H1 (cell line): Measurements from ENCODE around the gene CHAD. TPM values are rescaled to one million over a fixed set of nuclear protein-coding genes. Genes with fewer than 3 reads are reported as not detected.

Experiments used
- CTCF ChIA-PET: fragments of 300-600 bp; sonication (Branson Sonifier 250); formaldehyde crosslinking; loops from one replicate; lab custom pipeline; 2021; ENCODE audit not compliant: partially characterized antibody; lab: Charles Lee
- POLR2A ChIA-PET: fragments of 300-600 bp; sonication (Branson Sonifier 250); formaldehyde crosslinking; loops from one replicate; lab custom pipeline; 2021; ENCODE audit warnings: inconsistent platforms; ENCODE audit not compliant: partially characterized antibody; lab: Charles Lee
- DNase-seq, 2 experiments: peaks; one replicate each; pipeline versions ENCODE4 v3.0.0 to v3.0.0-alpha.2; 2010 to 2022; ENCODE audit warnings: low spot score in 2 of 2, low read depth in 1 of 2, mixed read lengths in 1 of 2
- FAIRE-seq: peaks from 2 replicates; lab custom pipeline; 2011; peaks lifted over from hg19 to GRCh38; lab: Jason Lieb, UNC
- H2AFZ ChIP-seq: 2 replicates; pipeline ENCODE4 v1.8.1; 2012; ENCODE audit warnings: low read length, inconsistent platforms
- H2AK5ac ChIP-seq: 2 replicates; pipeline ENCODE4 v1.6.1; 2013; ENCODE audit warnings: low read depth, low read length
- H2BK120ac ChIP-seq: replicated peaks from 2 replicates; pipeline ENCODE3; 2013; ENCODE audit warnings: low read depth, low read length, inconsistent platforms
- H2BK12ac ChIP-seq: 2 replicates; pipeline ENCODE4 v1.6.1; 2013; ENCODE audit warnings: low read depth, low read length
- H2BK15ac ChIP-seq: 2 replicates; pipeline ENCODE4 v1.6.1; 2013; ENCODE audit warnings: low read length
- H2BK20ac ChIP-seq: 2 replicates; pipeline ENCODE4 v1.6.1; 2013; ENCODE audit warnings: low read length
- H2BK5ac ChIP-seq: 2 replicates; pipeline ENCODE4 v1.6.1; 2013; ENCODE audit warnings: low read depth, low read length
- H3K14ac ChIP-seq: 2 replicates; pipeline ENCODE4 v1.6.1; 2013; ENCODE audit warnings: inconsistent platforms; ENCODE audit not compliant: insufficient read length
- H3K18ac ChIP-seq: 2 replicates; pipeline ENCODE4 v1.6.1; 2013; ENCODE audit warnings: low read length; ENCODE audit errors: extremely low read depth
- H3K23ac ChIP-seq: 2 replicates; pipeline ENCODE4 v1.6.1; 2013; ENCODE audit warnings: inconsistent platforms; ENCODE audit not compliant: insufficient read length
- H3K23me2 ChIP-seq: 2 replicates; pipeline ENCODE4 v1.6.1; 2013; ENCODE audit warnings: low read depth, low read length
- H3K27ac ChIP-seq: 2 replicates; pipeline ENCODE4 v1.6.1; 2011; ENCODE audit warnings: low read depth, low read length, inconsistent platforms
- H3K27me3 ChIP-seq, 4 experiments: replicated peaks in 1 of 4; 1 replicate in 1 of 4; 2 replicates in 3 of 4; pipeline versions ENCODE4 v1.6.1 to v1.8.1; 2011 to 2013; ENCODE audit warnings: low read length in 3 of 4, mild to moderate bottlenecking in 3 of 4, inconsistent platforms in 2 of 4, mixed read lengths in 2 of 4, moderate library complexity in 1 of 4; ENCODE audit not compliant: control insufficient read depth in 3 of 4, insufficient read depth in 3 of 4; ENCODE audit errors: extremely low read depth in 1 of 4
- H3K36me3 ChIP-seq, 4 experiments: 2 replicates each; pipeline versions ENCODE4 v1.6.1 to v1.8.1; 2011 to 2013; ENCODE audit warnings: mild to moderate bottlenecking in 4 of 4, low read length in 3 of 4, moderate library complexity in 2 of 4, control low read depth in 1 of 4, inconsistent platforms in 1 of 4; ENCODE audit not compliant: insufficient read depth in 4 of 4, control insufficient read depth in 2 of 4
- H3K4ac ChIP-seq: replicated peaks from 2 replicates; pipeline ENCODE3; 2013; ENCODE audit warnings: low read length, low read depth, mixed read lengths, inconsistent platforms; ENCODE audit not compliant: insufficient read length
- H3K4me1 ChIP-seq, 4 experiments: replicated peaks in 1 of 4; 1 replicate in 1 of 4; 2 replicates in 3 of 4; pipeline versions ENCODE4 v1.6.1 to v1.8.1; 2011 to 2013; ENCODE audit warnings: low read length in 3 of 4, inconsistent platforms in 2 of 4, mixed read lengths in 1 of 4; ENCODE audit not compliant: insufficient read depth in 4 of 4, control insufficient read depth in 3 of 4
- H3K4me2 ChIP-seq, 2 experiments: 2 replicates each; pipeline versions ENCODE4 v1.6.1 to v1.8.1; 2011 to 2013; ENCODE audit warnings: low read depth in 2 of 2, low read length in 2 of 2, control low read depth in 1 of 2, inconsistent platforms in 1 of 2, mild to moderate bottlenecking in 1 of 2; ENCODE audit not compliant: insufficient read depth in 1 of 2
- H3K4me3 ChIP-seq, 4 experiments: fragments of 200-600, 300-600 bp in 1 of 4; sonication (generic), shearing (Covaris generic), sonication (Bioruptor Twin) in 1 of 4; 2 replicates each; pipeline versions ENCODE4 v1.5.1 to v1.8.1; 2011 to 2016; ENCODE audit warnings: low read length in 4 of 4, low read depth in 3 of 4, control low read depth in 2 of 4, inconsistent platforms in 2 of 4, mild to moderate bottlenecking in 2 of 4, mixed read lengths in 1 of 4, moderate library complexity in 1 of 4; ENCODE audit not compliant: insufficient read depth in 2 of 4; ENCODE audit errors: extremely low read depth in 1 of 4
- H3K56ac ChIP-seq: replicated peaks from 2 replicates; pipeline ENCODE3; 2013; ENCODE audit warnings: low read depth, mild to moderate bottlenecking, mixed read lengths, low read length, inconsistent platforms; ENCODE audit not compliant: insufficient read length
- H3K79me1 ChIP-seq: 2 replicates; pipeline ENCODE4 v1.6.1; 2013; ENCODE audit warnings: low read depth, low read length, control low read depth
- H3K79me2 ChIP-seq, 2 experiments: 2 replicates each; pipeline versions ENCODE4 v1.6.1 to v1.8.1; 2012 to 2013; ENCODE audit warnings: low read length in 2 of 2, mild to moderate bottlenecking in 2 of 2, inconsistent platforms in 1 of 2; ENCODE audit not compliant: insufficient read depth in 2 of 2, control insufficient read depth in 1 of 2
- H3K9ac ChIP-seq, 4 experiments: replicated peaks in 1 of 4; 1 replicate in 1 of 4; 2 replicates in 3 of 4; pipeline versions ENCODE4 v1.6.1 to v1.8.1; 2011 to 2013; ENCODE audit warnings: low read depth in 3 of 4, low read length in 3 of 4, control low read depth in 2 of 4, mild to moderate bottlenecking in 2 of 4, moderate library complexity in 2 of 4, inconsistent platforms in 1 of 4; ENCODE audit errors: extremely low read depth in 1 of 4
- H3K9me3 ChIP-seq, 2 experiments: 2 replicates each; pipeline versions ENCODE4 v1.6.1 to v1.8.1; 2012 to 2013; ENCODE audit warnings: mild to moderate bottlenecking in 2 of 2, moderate library complexity in 2 of 2, control low read depth in 1 of 2, inconsistent platforms in 1 of 2, low read depth in 1 of 2, low read length in 1 of 2, mixed read lengths in 1 of 2; ENCODE audit not compliant: insufficient read depth in 2 of 2
- H4K20me1 ChIP-seq, 2 experiments: replicated peaks in 1 of 2; 2 replicates each; pipeline versions ENCODE3 to v1.8.1; 2011 to 2013; ENCODE audit warnings: inconsistent platforms in 2 of 2, low read length in 2 of 2, mild to moderate bottlenecking in 1 of 2; ENCODE audit not compliant: insufficient read depth in 2 of 2, control insufficient read depth in 1 of 2
- H4K5ac ChIP-seq: 2 replicates; pipeline ENCODE4 v1.6.1; 2013; ENCODE audit warnings: low read length, low read depth, mixed read lengths, inconsistent platforms; ENCODE audit not compliant: insufficient read length
- H4K8ac ChIP-seq: 2 replicates; pipeline ENCODE4 v1.8.0; 2013; ENCODE audit warnings: mild to moderate bottlenecking, moderate library complexity, low read length, inconsistent platforms; ENCODE audit not compliant: insufficient read depth; ENCODE audit errors: extremely low read depth
- H4K91ac ChIP-seq: replicated peaks from 2 replicates; pipeline ENCODE3; 2013; ENCODE audit warnings: low read length, mixed read lengths, inconsistent platforms; ENCODE audit not compliant: insufficient read length
- BCL11A ChIP-seq, 2 experiments: IDR thresholded peaks; one replicate each; pipeline ENCODE4 v1.6.1; 2011; ENCODE audit warnings: low read depth in 2 of 2, low read length in 2 of 2, mild to moderate bottlenecking in 2 of 2
- HDAC2 ChIP-seq, 2 experiments: fragments of 300-600 bp in 1 of 2; sonication (generic) in 1 of 2; IDR thresholded peaks; 2 replicates each; pipeline ENCODE4 v1.6.1; 2011 to 2012; ENCODE audit warnings: low read depth in 2 of 2, low read length in 2 of 2, mild to moderate bottlenecking in 2 of 2, moderate library complexity in 2 of 2, borderline replicate concordance in 1 of 2, inconsistent platforms in 1 of 2
- KDM5A ChIP-seq: fragments of 200-600 bp; IDR thresholded peaks from 2 replicates; pipeline ENCODE4 v1.7.1; 2012; ENCODE audit warnings: mild to moderate bottlenecking, low read length, inconsistent platforms, mixed read lengths
- PHF8 ChIP-seq: fragments of 200-600 bp; sonication (generic); conservative IDR thresholded peaks from 2 replicates; pipeline ENCODE4 v1.7.1; 2012; ENCODE audit warnings: low read depth, mild to moderate bottlenecking, inconsistent platforms, low read length, moderate library complexity
- SP2 ChIP-seq: IDR thresholded peaks from 2 replicates; pipeline ENCODE4 v1.6.1; 2012; ENCODE audit warnings: mild to moderate bottlenecking, low read length, inconsistent platforms
- SUZ12 ChIP-seq: fragments of 200-600 bp; sonication (generic); IDR thresholded peaks from 2 replicates; pipeline ENCODE4 v1.6.1; 2012; ENCODE audit warnings: mild to moderate bottlenecking, inconsistent platforms, low read length, moderate library complexity, mixed read lengths
- TAF1 ChIP-seq: IDR thresholded peaks from 2 replicates; pipeline ENCODE4 v1.6.1; 2011; ENCODE audit warnings: mild to moderate bottlenecking, low read depth, low read length
- TCF12 ChIP-seq: IDR thresholded peaks from 2 replicates; pipeline ENCODE4 v1.6.1; 2011; ENCODE audit warnings: low read depth, mild to moderate bottlenecking, low read length
- USF2 ChIP-seq: IDR thresholded peaks from 2 replicates; pipeline ENCODE4 v1.6.1; 2011; ENCODE audit warnings: low read length, improper control_type of control experiment
- WGBS, 2 experiments: shearing (Covaris generic) in 1 of 2; methylation state at CpG; one replicate each; pipeline versions ENCODE4 v1.1.6 to v1.1.7; 2013 to 2015; ENCODE audit warnings: low lambda C conversion rate in 2 of 2, mixed read lengths in 2 of 2, inconsistent platforms in 1 of 2, low coverage in 1 of 2, missing lambda C conversion rate in 1 of 2; ENCODE audit not compliant: insufficient replicate concordance in 2 of 2, insufficient coverage in 1 of 2, insufficient read length in 1 of 2; ENCODE audit errors: extremely low coverage in 1 of 2, missing lambda C conversion rate in 1 of 2; 5-methylcytosine and 5-hydroxymethylcytosine counted together
- polyA plus RNA-seq, 7 experiments: library from polyadenylated mRNA; depleted of rRNA in 3 of 7; stranded (reverse) in 5 of 7; unstranded in 2 of 7; fragments of >200 nt in 5 of 7; fragments of 200-250 nt in 2 of 7; gene quantifications; 1 replicate in 5 of 7; 2 replicates in 1 of 7; 4 replicates in 1 of 7; pipeline versions ENCODE4 v1.2.1 to v1.2.3, GENCODE V29; 2011 to 2013; ENCODE audit warnings: missing spikeins in 2 of 7, mixed read lengths in 2 of 7
- total RNA-seq: library from RNA; stranded (reverse); fragmentation: NEBNext Ultra II Directional; extraction: Animal tissue kit (Norgen Biotek cat#: 25700); gene quantifications from 2 replicates; pipeline ENCODE4 v1.2.1, GENCODE V29; 2021

Gene CHAD
- total and polyA plus RNA-seq, 2 of the 8 experiments (the other 6 are each of a cell fraction or from before 2014, with no cell fraction given) = 0.03 TPM; not detected in 1

- Histone ChIP-seq H4K91ac (no peak overlapping the region), H3K23me2 (peaks cover 11% of the 10 kb centered on the region; the same call in 1 of the 2 replicates), H2AK5ac (no peak overlapping the region), H3K18ac (no peak overlapping the region), H2BK20ac (no peak overlapping the region), H2BK12ac (no peak overlapping the region), H3K79me2 (no peaks in the 10 kb centered on the region), H4K5ac (no peak overlapping the region), H4K8ac (no peak overlapping the region), H2BK5ac (no peak overlapping the region), H2AFZ (no peak overlapping the region), H3K9ac (no peak overlapping the region), H3K14ac (no peak overlapping the region)
- no peak for FAIRE-seq
- TF ChIP-seq TCF12 (no peak), HDAC2 (IDR thresholded peaks at IDR 0.05; ENCODE audit: borderline replicate concordance in 1 of 2, low read depth in 2 of 2, low read length in 2 of 2) (no peak), SUZ12 (no peak), PHF8 (no peak), KDM5A (no peak), BCL11A (IDR thresholded peaks at IDR 0.05; ENCODE audit: low read depth in 2 of 2, low read length in 2 of 2) (no peak), USF2 (no peak), SP2 (no peak), TAF1 (no peak)
- TF ChIP-seq, all 59 proteins: peak for 0
- Histone ChIP-seq H3K27ac (no peak overlapping the region), H3K23ac (no peak overlapping the region), H2BK120ac (no peak overlapping the region), H3K4ac (no peak overlapping the region), H2BK15ac (no peak overlapping the region), H3K4me1 (peaks cover 6 to 13% (median 10%) of the 10 kb centered on the region in 4 experiments), H3K27me3 (peaks cover 0 to 2% (median 0%) of the 10 kb centered on the region in 4 experiments; a peak in 3 of 7 replicates), H3K79me1 (no peaks in the 10 kb centered on the region), H3K36me3 (no peaks in the 10 kb centered on the region), H3K56ac (no peak overlapping the region), H3K4me3 (no peak overlapping the region), H3K9me3 (peaks cover 3% of the 10 kb centered on the region in 2 experiments; a peak in 1 of 4 replicates), H4K20me1 (no peaks in the 10 kb centered on the region), H3K4me2 (no peak overlapping the region)
- no peak for DNase-seq
- ChIA-PET POLR2A (no interaction called here), CTCF (interaction anchor here (0.9 to 2.2 kb wide), 3 partner anchors 25 to 419 kb away, joined by 3 to 14 read pairs (median 3); partner anchors contain the start of gene LRRC59)
- WGBS, 2 experiments = 86% methylated on average over 2 of the region's 2 CpGs; no CpG with 5 or more reads in 1 of the 2 experiments
Observed at GRCh38 chr17:50422738-50423137, 45.9 kb downstream of the CHAD start.
